ENCODE measurements around the gene ATF6.
A peak's percentile ranks its signal among the peaks of the same experiment; 100 is the strongest.

Gene ATF6

GRCh38 chr1:161973924-161974845 lies 208.1 kb downstream of the ATF6 start:
- DNase-seq: no peak

DNA sequence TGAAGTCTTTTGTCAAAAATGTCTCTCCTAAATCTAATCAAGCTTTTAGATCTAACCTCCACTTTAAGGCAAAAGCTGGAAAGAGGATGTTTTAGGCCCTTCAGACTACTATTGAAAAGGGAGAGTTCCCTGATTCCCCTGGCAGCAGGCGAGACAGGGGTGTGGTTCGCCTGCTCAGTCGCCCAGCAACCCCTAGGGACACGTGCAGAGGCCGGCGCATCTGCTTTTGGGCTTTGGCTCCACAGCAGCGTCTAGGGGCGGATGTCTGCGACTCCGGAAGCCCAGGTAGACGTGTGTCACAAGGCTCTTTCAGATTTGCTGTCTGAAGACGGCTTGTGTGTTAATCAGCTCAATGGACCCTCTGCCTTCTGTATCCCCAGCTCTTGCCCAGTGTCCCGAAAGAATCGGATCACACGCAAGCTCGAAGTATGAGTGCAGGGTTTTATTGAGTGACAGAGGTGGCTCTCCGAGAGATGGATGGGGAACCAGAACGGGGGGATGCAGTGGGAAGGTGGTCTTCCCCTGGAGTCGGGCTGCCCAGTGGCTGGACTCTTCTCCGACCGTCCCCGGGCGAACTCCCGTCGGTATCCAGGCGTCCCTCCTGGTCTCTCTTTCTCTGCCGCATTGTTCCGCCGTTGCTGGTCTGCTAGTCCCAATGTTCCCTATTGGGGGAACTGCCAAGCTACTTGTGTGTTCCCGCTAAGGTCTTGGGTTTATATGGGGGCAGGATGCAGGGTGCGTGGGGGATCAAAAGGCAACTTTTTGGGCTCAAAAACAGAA lies 212.1 kb downstream of the ATF6 start:
- peak; percentile 88 for DNase-seq

GRCh38 chr1:161981126-161981525 lies 215.0 kb downstream of the ATF6 start:
- no peak for DNase-seq

DNA sequence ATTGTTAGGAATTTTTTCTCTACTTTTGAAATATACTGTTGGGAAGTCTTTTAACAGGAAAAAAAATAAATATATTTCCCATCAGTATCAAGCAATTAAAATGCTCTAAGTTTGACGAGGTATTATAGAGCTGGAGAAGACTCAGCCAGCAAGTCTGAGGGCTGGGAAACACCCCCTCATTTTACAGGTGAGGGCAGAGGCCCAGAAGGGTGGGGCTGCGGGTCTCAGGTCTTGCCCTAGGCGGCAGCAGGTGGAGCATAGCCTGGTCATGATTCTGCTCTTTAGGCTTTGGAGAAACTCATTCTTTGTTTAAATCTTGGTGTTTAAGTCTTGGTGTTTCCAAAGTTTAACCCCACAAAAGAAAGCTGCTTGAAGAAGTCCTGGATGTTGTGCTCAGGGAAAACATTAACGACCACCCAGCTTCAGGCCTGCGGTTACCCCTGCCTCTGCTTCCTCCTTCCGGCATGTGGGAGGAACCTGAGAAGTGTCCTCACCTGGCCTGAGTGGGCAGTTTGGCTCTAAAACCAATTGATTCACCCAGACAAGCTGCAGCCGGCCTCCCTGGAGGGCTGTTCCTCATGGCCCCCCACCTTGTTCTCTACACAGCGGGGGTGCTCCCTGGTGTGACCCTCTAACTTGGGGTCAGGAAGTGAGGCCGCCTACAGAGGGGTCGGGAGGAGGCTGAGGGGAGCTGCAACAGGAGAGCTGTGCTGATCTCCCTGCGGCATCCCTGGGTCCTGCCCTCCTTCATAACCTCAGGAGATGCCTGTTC lies 215.8 kb downstream of the ATF6 start:
- DNase-seq: no peak

- no peak for DNase-seq
Measured at GRCh38 chr1:161982507-161982895, 216.4 kb downstream of the ATF6 start.

DNA sequence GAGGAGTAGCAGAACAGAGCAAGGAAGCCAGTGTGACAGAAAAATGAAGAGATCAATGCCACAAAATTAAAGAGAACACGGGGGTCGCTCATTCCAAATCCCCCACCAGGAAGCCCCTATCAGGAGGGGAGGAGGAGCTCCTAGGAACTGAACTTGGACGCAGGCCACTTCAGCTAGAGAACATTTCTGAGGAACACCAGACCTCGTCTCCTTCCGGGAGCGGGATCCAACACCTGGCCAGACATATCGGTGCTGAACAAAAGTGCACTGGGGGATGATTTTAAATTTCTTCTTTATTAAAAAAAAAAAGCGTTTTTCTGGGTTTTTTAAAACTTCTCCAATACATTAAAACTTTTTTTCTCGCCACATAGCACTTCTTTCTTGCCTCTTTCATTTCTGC lies 216.8 kb downstream of the ATF6 start:
- DNase-seq: no peak

GRCh38 chr1:161983725-161984124 lies 217.6 kb downstream of the ATF6 start:
- no peak for DNase-seq

DNA sequence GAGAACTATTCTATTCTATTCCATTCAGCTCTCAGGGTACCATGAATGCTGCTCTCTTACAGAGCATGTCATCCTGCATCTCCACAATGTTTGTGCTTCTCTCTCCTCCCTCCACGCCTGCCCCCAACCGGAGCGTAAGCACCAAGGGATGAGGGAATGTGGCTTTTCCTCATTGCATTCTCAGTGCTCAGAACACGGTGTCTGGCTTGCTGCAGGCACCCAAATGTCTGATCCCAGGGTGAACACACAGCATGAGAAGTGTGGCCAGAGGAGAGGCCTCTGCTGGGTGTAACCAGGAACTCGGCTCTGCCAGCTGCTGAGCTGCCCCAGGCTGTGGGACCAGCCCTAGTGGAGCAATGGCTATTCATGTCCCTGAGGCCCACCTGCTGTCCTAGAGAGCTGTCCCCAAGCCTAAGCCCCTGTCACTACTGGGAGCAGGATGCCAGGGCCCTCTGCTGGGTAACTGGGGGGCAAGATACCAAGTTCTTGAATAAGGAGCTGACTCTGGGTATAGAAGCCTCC lies 219.2 kb downstream of the ATF6 start:
- no peak for DNase-seq

DNA sequence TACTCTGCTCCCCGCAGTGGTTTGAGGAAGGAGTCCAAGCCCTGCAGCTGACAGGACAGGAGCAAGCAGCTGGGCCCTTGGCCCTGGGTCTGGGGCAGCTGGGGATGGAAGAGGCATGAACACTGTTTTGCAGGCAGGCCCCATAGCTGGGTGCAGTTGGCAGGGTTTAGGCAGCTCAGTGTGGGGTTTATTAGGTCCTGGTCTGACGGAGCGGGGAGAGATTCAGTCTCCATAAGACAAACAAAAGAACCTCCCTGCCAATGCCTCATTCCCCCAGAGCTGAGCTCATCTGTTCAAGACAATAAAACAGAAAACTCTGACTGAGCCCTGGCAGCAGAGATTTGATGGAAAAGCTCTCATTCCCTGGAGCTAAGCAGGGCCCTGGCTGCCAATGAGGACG lies 220.2 kb downstream of the ATF6 start:
- DNase-seq: no peak

GRCh38 chr1:161987303-161987702 lies 221.2 kb downstream of the ATF6 start:
- DNase-seq: no peak

GRCh38 chr1:161987872-161988271 lies 221.8 kb downstream of the ATF6 start:
- no peak for DNase-seq

- DNase-seq: no peak
Measured at GRCh38 chr1:161988413-161988812, 222.3 kb downstream of the ATF6 start.

GRCh38 chr1:161989108-161989507 lies 223.0 kb downstream of the ATF6 start:
- DNase-seq: no peak

- no peak for DNase-seq
Measured at GRCh38 chr1:161989786-161990185, 223.7 kb downstream of the ATF6 start.

DNA sequence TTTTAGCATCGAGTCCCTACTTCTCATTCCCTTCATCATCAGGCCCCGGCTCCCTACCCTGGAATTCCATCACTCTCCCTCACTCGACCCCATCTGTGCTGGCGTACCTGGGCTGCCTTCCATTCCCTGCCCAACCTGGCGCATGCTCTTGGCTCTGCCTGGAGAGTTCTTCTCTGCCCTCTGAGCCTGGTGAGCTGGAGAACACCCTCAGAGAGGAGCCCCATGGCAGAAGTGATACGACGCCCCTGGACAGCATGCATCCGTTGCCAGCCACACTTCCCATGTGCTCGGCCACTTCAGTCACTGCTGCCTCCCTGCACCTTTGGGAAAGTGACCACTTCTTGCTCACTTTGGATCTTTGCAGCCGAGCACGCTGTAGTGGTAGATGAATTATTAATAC lies 227.5 kb downstream of the ATF6 start:
- DNase-seq: no peak

- DNase-seq: no peak
Measured at GRCh38 chr1:161994175-161994668, 228.1 kb downstream of the ATF6 start.

GRCh38 chr1:161997152-161997551 lies 231.0 kb downstream of the ATF6 start:
- DNase-seq: peak; percentile 36

DNA sequence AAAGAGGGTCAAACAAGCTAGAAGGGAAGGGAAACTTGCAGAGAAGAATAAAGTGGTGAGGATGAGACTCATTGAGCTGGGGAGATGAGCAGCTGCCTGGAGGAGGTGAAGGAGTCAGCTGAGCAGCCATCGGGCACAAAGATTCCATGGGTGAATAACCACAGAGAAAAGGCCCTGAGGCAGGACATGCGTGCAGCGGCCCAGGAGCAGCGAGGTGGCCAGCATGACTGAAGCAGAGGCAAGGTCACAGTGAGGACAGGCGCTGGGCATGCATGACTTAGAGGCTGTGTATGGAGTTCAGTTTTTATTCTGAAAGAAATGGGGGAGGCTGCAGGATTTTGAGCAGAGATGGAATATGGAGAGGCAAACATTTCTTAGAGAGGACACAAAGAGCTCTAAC lies 232.7 kb downstream of the ATF6 start:
- DNase-seq: peak; percentile 29

DNA sequence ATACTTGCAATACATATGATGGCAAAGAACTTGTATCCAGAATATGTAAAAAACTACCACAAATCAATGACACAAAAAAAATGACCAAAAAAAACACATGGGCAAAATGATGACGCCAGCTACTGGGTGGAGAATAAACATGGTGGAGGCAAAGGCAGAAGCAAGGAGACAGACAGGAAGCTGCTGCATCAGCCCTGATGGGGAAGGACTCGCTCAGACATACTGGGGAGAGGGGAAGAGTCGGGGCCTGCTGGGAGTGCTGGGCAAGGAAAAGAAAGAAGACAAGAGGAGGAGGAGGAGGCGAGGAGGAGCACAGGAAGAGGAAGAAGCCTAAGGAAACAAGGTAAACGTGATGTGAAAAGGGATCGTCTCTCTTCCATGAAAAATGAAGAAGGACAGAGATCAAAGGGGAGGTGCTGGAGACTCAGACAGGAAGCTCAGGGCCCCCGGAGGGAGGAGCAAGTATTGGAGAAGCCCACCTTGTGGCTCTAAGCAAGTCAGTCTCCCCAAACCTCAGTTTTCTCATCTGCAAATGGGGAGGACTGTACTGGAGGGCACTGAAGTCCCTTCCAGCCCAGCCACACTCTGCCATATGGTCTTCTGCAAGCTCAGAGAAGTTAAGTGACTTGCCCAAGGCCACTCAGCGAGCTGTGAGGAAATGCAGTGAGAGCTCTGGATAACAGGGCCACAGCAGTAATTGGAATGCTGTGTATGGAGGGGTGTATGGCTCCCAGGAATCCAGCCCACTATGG lies 233.4 kb downstream of the ATF6 start:
- DNase-seq: no peak

GRCh38 chr1:162000053-162000420 lies 233.9 kb downstream of the ATF6 start:
- no peak for DNase-seq

- DNase-seq: peak; percentile 20
Measured at GRCh38 chr1:162003061-162003829, 237.1 kb downstream of the ATF6 start.
